ELF-1 (cell line): ENCODE data around the gene RNF103.

ENCODE experiments used
- DNase-seq: peaks from one replicate; pipeline ENCODE4 v3.0.0-alpha.2; 2016; ENCODE audit warnings: low read depth, low spot score

The RNF103 gene

GRCh38 chr2:86566158-86566820, 57.4 kb downstream of the RNF103 start:
- DNase-seq = no peak

- no peak for DNase-seq
These were observed 60.0 kb downstream of the RNF103 start for GRCh38 chr2:86563650-86564061.

- peak; percentile 97 for DNase-seq
These were observed 60.6 kb downstream of the RNF103 start, which contains the start of gene CHMP3 for GRCh38 chr2:86562922-86563649. CHMP3 (minus strand) TSS chr2:86563443; CDS start chr2:86563348, 95 bp downstream.

GRCh38 chr2:86562485-86562921, 61.2 kb downstream of the RNF103 start:
- DNase-seq = no peak

- no peak for DNase-seq
These were observed 65.8 kb downstream of the RNF103 start for GRCh38 chr2:86557836-86558235.

- DNase-seq = peak; percentile 16
These were observed 67.2 kb downstream of the RNF103 start for GRCh38 chr2:86556508-86556907.
